Esophagus muscularis mucosa (tissue), 4 donors: Measurements from ENCODE around the gene RPS14.
"Not testable (repeated sequence)": the region's sequence is repeated elsewhere in the genome, so short reads cannot be mapped to it uniquely, and the experiment has no call there.

Experiments
- CTCF ChIP-seq, 3 experiments: fragments of 200-600 bp in 2 of 3; fragments of 450-650 bp in 1 of 3; sonication (generic) in 2 of 3; IDR thresholded peaks; one replicate each; pipeline ENCODE4 v1.5.1; 2017 to 2019; ENCODE audit warnings: antibody characterized with exemption in 3 of 3, mild to moderate bottlenecking in 2 of 3, moderate library complexity in 1 of 3
- EP300 ChIP-seq: sonication (generic); formaldehyde crosslinking; IDR thresholded peaks from one replicate; pipeline ENCODE4 v1.6.1; 2017; ENCODE audit warnings: antibody characterized with exemption
- POLR2A ChIP-seq: fragments of 450-650 bp; IDR thresholded peaks from one replicate; pipeline ENCODE4 v1.6.1; 2017; ENCODE audit warnings: antibody characterized with exemption, moderate library complexity, mild to moderate bottlenecking, low read depth
- POLR2AphosphoS5 ChIP-seq, 2 donors: sonication (generic); formaldehyde crosslinking; IDR thresholded peaks; one replicate each; pipeline ENCODE4 v1.6.1; 2017; ENCODE audit warnings: antibody characterized with exemption in 2 of 2

- TF ChIP-seq POLR2A; EP300; CTCF (IDR thresholded peaks at IDR 0.05); POLR2AphosphoS5 (IDR thresholded peaks at IDR 0.05): not testable (repeated sequence)
Observed at GRCh38 chr5:150454027-150454426, 4.5 kb upstream of the RPS14 start.
